Upper lobe of right lung (tissue), 1 donor: ENCODE data around the gene TMEM106A. TPM values are rescaled to one million over a fixed set of nuclear protein-coding genes. Genes with fewer than 3 reads are reported as not detected.
A peak's percentile ranks its signal among the peaks of the same experiment; 100 is the strongest.
"Not testable (repeated sequence)": the region's sequence is repeated elsewhere in the genome, so short reads cannot be mapped to it uniquely, and the experiment has no call there.

Experiments used
- ATAC-seq: fragments of 200-7000 bp; cut with Tn5 transposase; one replicate; pipeline ENCODE4 v1.9.1; 2020; ENCODE audit warnings: mild to moderate bottlenecking, moderate library complexity
- DNase-seq: peaks from one replicate; pipeline ENCODE4 v3.0.0-alpha.2; 2020
- H3K27ac ChIP-seq: fragments of 200-600 bp; one replicate; pipeline ENCODE4 v1.8.0; 2022
- H3K27me3 ChIP-seq: fragments of 200-600 bp; one replicate; pipeline ENCODE4 v1.8.0; 2022; ENCODE audit warnings: mild to moderate bottlenecking
- H3K36me3 ChIP-seq: fragments of 200-600 bp; one replicate; pipeline ENCODE4 v1.8.0; 2022
- H3K4me1 ChIP-seq: fragments of 200-600 bp; one replicate; pipeline ENCODE4 v1.8.0; 2022
- H3K4me3 ChIP-seq: fragments of 200-600 bp; one replicate; pipeline ENCODE4 v1.8.0; 2022; ENCODE audit warnings: mild to moderate bottlenecking
- H3K9me3 ChIP-seq: fragments of 200-600 bp; one replicate; pipeline ENCODE4 v1.8.0; 2022
- CTCF ChIP-seq: fragments of 200-600 bp; IDR thresholded peaks from one replicate; pipeline ENCODE4 v1.8.0; 2022; ENCODE audit warnings: antibody characterized with exemption
- intact Hi-C: fragments of 100-400 bp; cut with DNase I; formaldehyde crosslinking; loops from one replicate; pipeline ENCODE4 v1.11.0; 2022
- total RNA-seq: library from RNA; stranded (reverse); fragmentation: NEBNext Ultra II Directional; extraction: Animal tissue kit (Norgen Biotek cat#: 25700); gene quantifications from one replicate; pipeline ENCODE4 v1.2.1, GENCODE V29; 2021
- donor health status: DM: no; HTN: yes; CAD: no; lungs with severe emphysema.

Gene TMEM106A
- total RNA-seq, 1 donor from 2014 or later = 14.2 TPM

GRCh38 chr17:43193251-43193650, 18.4 kb upstream of the TMEM106A start:
- no peak for TF ChIP-seq CTCF
- ATAC-seq = no peak
- intact Hi-C loops = no loop called here
- Histone ChIP-seq H3K4me3 (no peak overlapping the region), H3K9me3 (no peaks in the 10 kb centered on the region), H3K27ac (no peak overlapping the region), H3K27me3 (no peaks in the 10 kb centered on the region), H3K36me3 (peaks cover 100% of the 10 kb centered on the region), H3K4me1 (no peaks in the 10 kb centered on the region)
- no peak for DNase-seq

- Histone ChIP-seq H3K27ac (no peak overlapping the region), H3K27me3 (no peaks in the 10 kb centered on the region), H3K4me1 (no peaks in the 10 kb centered on the region), H3K9me3 (no peaks in the 10 kb centered on the region), H3K36me3 (peaks cover 100% of the 10 kb centered on the region), H3K4me3 (no peak overlapping the region)
- ATAC-seq (no peak), DNase-seq (no peak)
- intact Hi-C loops = no loop called here
- no peak for TF ChIP-seq CTCF
Observed at GRCh38 chr17:43199633-43200032, 12.0 kb upstream of the TMEM106A start.

GRCh38 chr17:43200127-43200526, 11.5 kb upstream of the TMEM106A start:
- no peak overlapping the region for H3K4me3 ChIP-seq
- intact Hi-C loops = no loop called here
- no peak for DNase-seq

GRCh38 chr17:43203013-43203412, 8.7 kb upstream of the TMEM106A start:
- ATAC-seq, H3K27ac ChIP-seq, DNase-seq, intact Hi-C loops, H3K9me3 ChIP-seq, H3K27me3 ChIP-seq, H3K4me3 ChIP-seq, H3K4me1 ChIP-seq: not testable (repeated sequence)
- peaks cover 97% of the 10 kb centered on the region for H3K36me3 ChIP-seq

More at GRCh38 chr17:43200127-43200526, 11.5 kb upstream of the TMEM106A start:
- Histone ChIP-seq H3K27ac (no peak overlapping the region), H3K27me3 (no peaks in the 10 kb centered on the region), H3K9me3 (no peaks in the 10 kb centered on the region), H3K4me1 (no peaks in the 10 kb centered on the region), H3K36me3 (peaks cover 100% of the 10 kb centered on the region)
- no peak for TF ChIP-seq CTCF
- ATAC-seq = no peak

GRCh38 chr17:43210576-43210975, 1.1 kb upstream of the TMEM106A start:
- Histone ChIP-seq H3K27ac (peak overlapping the region; percentile 79), H3K36me3 (peaks cover 48% of the 10 kb centered on the region), H3K27me3 (no peaks in the 10 kb centered on the region), H3K4me3 (no peak overlapping the region), H3K9me3 (no peaks in the 10 kb centered on the region), H3K4me1 (peaks cover 11% of the 10 kb centered on the region)
- DNase-seq (no peak), ATAC-seq (no peak)
- intact Hi-C loops = no loop called here
- no peak for TF ChIP-seq CTCF

GRCh38 chr17:43211123-43211479, 574 bp upstream of the TMEM106A start:
- intact Hi-C loops = no loop called here
- TF ChIP-seq CTCF = no peak
- H3K27ac ChIP-seq = peak overlapping the region; percentile 79
- H3K9me3 ChIP-seq = no peaks in the 10 kb centered on the region
- ATAC-seq (no peak), DNase-seq (no peak)
- peaks cover 11% of the 10 kb centered on the region for H3K4me1 ChIP-seq
- H3K4me3 ChIP-seq = peak overlapping the region; percentile 77
- peaks cover 48% of the 10 kb centered on the region for H3K36me3 ChIP-seq
- H3K27me3 ChIP-seq = no peaks in the 10 kb centered on the region
